ENCODE measurements around the gene ZNF106. TPM values are rescaled to one million over a fixed set of nuclear protein-coding genes. Genes with fewer than 3 reads are reported as not detected.
A peak's percentile ranks its signal among the peaks of the same experiment; 100 is the strongest.

Gene ZNF106
- total RNA-seq (39.0 and 44.5 TPM in 2 replicates), polyA plus RNA-seq (30.1 and 40.9 TPM in 2 replicates)

DNA sequence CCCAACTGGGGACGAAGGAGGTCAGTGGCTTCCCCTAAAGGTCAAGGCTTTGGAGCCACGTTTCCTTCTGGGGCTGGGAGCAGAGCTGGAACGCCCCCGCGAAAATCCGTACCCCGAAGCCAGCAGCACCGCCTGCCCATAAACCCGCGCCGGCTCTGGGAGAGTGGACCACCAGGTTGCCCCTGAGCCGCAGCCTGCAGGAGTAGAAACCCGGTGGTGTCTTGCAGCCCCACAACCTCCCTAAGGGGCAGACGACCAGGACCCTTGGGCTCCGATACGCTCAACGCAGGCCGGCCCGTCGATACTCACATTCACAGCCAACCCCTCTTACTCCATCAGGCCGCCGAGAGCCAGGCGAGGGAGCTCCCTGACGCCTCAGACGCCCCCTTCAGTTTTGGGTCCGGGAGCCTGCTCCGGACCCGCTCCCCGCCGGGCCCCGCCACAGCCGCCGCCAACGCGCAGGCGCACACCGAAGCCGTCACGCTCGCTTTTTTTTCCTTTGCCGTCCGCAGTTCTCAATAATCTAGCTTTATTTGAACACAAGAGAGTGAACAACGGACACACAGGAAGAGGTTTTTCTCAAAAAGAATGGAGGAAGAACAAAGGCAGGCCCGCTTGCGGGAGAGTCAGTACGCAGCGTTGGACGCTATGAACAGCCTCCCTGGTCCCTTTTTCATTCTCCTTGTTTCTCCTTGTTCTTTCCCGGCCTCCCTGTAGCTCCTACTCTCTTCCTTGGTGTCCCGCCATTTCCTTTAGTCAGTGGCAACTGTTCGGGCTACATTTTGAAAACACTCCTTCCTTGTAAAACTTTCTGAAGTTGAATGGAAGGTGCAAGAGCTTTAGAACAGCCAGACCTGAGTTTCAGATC is at the start of gene ZNF106:
Gene ZNF106, minus strand, starts transcription at position 471 of the 868 bp plus-strand sequence. CDS start 18,852 bp downstream, outside the sequence.
- Histone ChIP-seq H3K4me1 (ENCODE audit: insufficient read depth) (peaks cover 20% of the 10 kb centered on the region), H3K9me2 (replicated peaks; ENCODE audit: insufficient read depth) (no peaks in the 10 kb centered on the region), H4K20me1 (ENCODE audit: insufficient read depth, poor library complexity, severe bottlenecking) (no peaks in the 10 kb centered on the region), H3K4me2 (peak within 1 kb of the TSS; percentile 76), H3K36me3 (replicated peaks; ENCODE audit: insufficient read depth, low read depth) (no peaks in the 10 kb centered on the region), H3K27ac (peak within 1 kb of the TSS; percentile 99), H3K4me3 (peak within 1 kb of the TSS; percentile 80), H3K79me2 (peaks cover 45% of the 10 kb centered on the region), H2AFZ (peak within 1 kb of the TSS; percentile 75), H3K27me3 (no peaks in the 10 kb centered on the region), H3K9me3 (ENCODE audit: low read depth) (no peaks in the 10 kb centered on the region)
- TF ChIP-seq EZH2 (IDR thresholded peaks at IDR 0.05; ENCODE audit: borderline replicate concordance) = no peak
- TF ChIP-seq, protein P1, sequence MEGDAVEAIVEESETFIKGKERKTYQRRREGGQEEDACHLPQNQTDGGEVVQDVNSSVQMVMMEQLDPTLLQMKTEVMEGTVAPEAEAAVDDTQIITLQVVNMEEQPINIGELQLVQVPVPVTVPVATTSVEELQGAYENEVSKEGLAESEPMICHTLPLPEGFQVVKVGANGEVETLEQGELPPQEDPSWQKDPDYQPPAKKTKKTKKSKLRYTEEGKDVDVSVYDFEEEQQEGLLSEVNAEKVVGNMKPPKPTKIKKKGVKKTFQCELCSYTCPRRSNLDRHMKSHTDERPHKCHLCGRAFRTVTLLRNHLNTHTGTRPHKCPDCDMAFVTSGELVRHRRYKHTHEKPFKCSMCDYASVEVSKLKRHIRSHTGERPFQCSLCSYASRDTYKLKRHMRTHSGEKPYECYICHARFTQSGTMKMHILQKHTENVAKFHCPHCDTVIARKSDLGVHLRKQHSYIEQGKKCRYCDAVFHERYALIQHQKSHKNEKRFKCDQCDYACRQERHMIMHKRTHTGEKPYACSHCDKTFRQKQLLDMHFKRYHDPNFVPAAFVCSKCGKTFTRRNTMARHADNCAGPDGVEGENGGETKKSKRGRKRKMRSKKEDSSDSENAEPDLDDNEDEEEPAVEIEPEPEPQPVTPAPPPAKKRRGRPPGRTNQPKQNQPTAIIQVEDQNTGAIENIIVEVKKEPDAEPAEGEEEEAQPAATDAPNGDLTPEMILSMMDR (IDR thresholded peaks at IDR 0.05; ENCODE audit: poor library complexity) = no peak
- no peak for TF ChIP-seq EZH2phosphoT487 (IDR thresholded peaks at IDR 0.05; ENCODE audit: low read depth, severe bottlenecking, unreplicated experiment)
- WGBS (ENCODE audit: low lambda C conversion rate, missing lambda C conversion rate) = 2% methylated on average over 51 of the region's 51 CpGs
- DNase-seq (ENCODE audit: low spot score) = peak; percentile 94

DNA sequence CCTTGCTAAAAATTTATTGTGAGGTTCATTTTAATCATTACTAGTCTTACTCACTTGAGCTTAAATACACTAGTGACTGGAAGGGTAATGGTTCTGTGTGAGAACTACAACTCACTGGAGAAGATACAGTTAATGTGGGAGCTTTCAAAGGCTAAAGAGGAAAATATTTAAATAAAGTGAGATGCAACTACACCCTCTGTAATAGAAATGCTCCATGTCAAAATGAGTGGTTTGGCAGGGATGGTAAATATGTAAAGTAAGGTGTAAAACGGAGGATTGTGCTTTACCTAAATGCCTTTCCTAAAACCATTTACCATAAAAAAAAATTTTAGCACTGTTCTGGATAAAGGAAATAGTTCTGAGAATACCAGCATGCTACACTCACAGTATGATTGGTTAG is 42.3 kb upstream of the ZNF106 start:
- Histone ChIP-seq H2AFZ (no peak overlapping the region), H3K4me1 (ENCODE audit: insufficient read depth) (no peaks in the 10 kb centered on the region), H4K20me1 (ENCODE audit: insufficient read depth, poor library complexity, severe bottlenecking) (no peaks in the 10 kb centered on the region), H3K79me2 (no peaks in the 10 kb centered on the region), H3K4me3 (no peak overlapping the region), H3K9me3 (ENCODE audit: low read depth) (no peaks in the 10 kb centered on the region), H3K4me2 (no peak overlapping the region), H3K27ac (no peak overlapping the region), H3K9me2 (replicated peaks; ENCODE audit: insufficient read depth) (no peaks in the 10 kb centered on the region), H3K27me3 (no peaks in the 10 kb centered on the region), H3K36me3 (replicated peaks; ENCODE audit: insufficient read depth, low read depth) (no peaks in the 10 kb centered on the region)
- TF ChIP-seq EZH2 (IDR thresholded peaks at IDR 0.05; ENCODE audit: borderline replicate concordance) (no peak), EZH2phosphoT487 (IDR thresholded peaks at IDR 0.05; ENCODE audit: low read depth, severe bottlenecking, unreplicated experiment) (no peak)
- TF ChIP-seq, protein P1 (IDR thresholded peaks at IDR 0.05; ENCODE audit: poor library complexity) = no peak
- 95% methylated on average over 1 of the region's 1 CpG for WGBS (ENCODE audit: low lambda C conversion rate, missing lambda C conversion rate)
- no peak for DNase-seq (ENCODE audit: low spot score)

DNA sequence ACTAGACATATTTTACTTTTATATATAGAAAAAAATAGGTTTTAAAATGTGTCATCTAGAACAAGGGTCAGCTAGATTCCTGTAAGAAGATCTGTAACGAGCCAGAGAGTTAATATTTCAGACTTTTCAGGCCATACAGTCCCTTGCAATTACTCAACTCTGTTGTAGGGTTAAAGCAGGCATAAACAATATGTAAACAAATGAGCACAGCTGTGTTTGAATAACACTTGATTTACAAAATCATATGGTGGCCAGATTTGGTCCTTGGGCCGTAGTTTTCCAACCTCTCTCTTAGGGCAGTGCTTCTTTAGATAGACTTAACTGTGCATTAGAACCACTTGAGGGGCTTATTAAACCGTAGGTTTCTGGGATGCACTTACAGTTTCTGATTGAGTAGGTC is 38.0 kb upstream of the ZNF106 start:
- H3K27ac ChIP-seq = no peak overlapping the region

More for the DNA sequence above, 38.0 kb upstream of the ZNF106 start:
- Histone ChIP-seq H3K27me3 (no peaks in the 10 kb centered on the region), H3K79me2 (no peaks in the 10 kb centered on the region), H3K4me1 (ENCODE audit: insufficient read depth) (no peaks in the 10 kb centered on the region), H3K36me3 (replicated peaks; ENCODE audit: insufficient read depth, low read depth) (no peaks in the 10 kb centered on the region), H4K20me1 (ENCODE audit: insufficient read depth, poor library complexity, severe bottlenecking) (no peaks in the 10 kb centered on the region), H2AFZ (no peak overlapping the region), H3K9me2 (replicated peaks; ENCODE audit: insufficient read depth) (no peaks in the 10 kb centered on the region), H3K9me3 (ENCODE audit: low read depth) (no peaks in the 10 kb centered on the region), H3K4me2 (no peak overlapping the region), H3K4me3 (no peak overlapping the region)
- no peak for DNase-seq (ENCODE audit: low spot score)
- WGBS (ENCODE audit: low lambda C conversion rate, missing lambda C conversion rate) = 86% methylated on average over 3 of the region's 3 CpGs
- TF ChIP-seq EZH2 (IDR thresholded peaks at IDR 0.05; ENCODE audit: borderline replicate concordance) (no peak), EZH2phosphoT487 (IDR thresholded peaks at IDR 0.05; ENCODE audit: low read depth, severe bottlenecking, unreplicated experiment) (no peak)
- TF ChIP-seq, protein P1 (IDR thresholded peaks at IDR 0.05; ENCODE audit: poor library complexity) = no peak

Data from hepatocyte (in vitro differentiated cells).